GM21786 (cell line): ENCODE results near the gene PCP4.
"Not testable (repeated sequence)": the region's sequence is repeated elsewhere in the genome, so short reads cannot be mapped to it uniquely, and the experiment has no call there.

ENCODE experiments used
- ATAC-seq: cut with Tn5 transposase; IDR thresholded peaks from one replicate; pipeline ENCODE4 v1.9.1; 2021; ENCODE audit not compliant: unreplicated experiment

Gene PCP4

DNA sequence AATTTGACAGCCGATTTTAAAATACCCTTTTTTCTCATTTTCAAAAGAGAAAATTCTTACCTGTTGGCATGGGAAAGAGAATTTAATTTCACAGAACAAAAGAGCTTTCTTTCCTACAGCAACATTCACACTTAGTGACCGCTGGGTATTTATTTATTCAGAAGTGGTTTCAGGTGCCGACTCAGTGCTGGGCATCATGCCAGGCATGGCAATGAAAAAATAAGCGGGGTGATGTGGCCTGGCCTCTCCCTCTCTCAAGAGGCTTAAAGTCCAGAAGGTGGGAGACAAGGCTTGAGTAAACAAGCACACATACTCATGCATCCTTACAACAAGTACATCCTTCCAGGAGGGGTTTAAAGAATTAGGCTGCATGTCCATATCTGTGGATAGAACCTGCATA lies 4.1 kb upstream of the PCP4 start:
- no peak for ATAC-seq

DNA sequence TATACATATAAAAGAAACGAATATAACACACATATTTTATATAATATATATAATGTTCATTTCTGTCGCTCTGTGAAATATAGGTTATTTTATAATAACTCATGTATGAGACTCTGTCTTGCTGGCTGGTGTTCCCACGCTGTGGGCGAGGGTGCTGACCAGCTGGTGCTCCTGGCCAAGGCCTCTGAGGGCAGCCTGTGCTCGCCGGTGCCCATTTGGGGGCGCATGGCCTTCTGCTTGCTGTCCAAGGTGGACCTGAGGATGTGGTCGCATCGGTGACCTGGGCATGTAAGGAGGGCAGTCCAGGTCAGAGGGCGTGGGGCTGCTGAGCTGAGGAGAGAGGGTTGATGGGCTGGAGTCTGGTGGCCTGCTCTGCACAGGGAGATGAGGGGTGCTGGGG lies 1.1 kb upstream of the PCP4 start:
- ATAC-seq = no peak

DNA sequence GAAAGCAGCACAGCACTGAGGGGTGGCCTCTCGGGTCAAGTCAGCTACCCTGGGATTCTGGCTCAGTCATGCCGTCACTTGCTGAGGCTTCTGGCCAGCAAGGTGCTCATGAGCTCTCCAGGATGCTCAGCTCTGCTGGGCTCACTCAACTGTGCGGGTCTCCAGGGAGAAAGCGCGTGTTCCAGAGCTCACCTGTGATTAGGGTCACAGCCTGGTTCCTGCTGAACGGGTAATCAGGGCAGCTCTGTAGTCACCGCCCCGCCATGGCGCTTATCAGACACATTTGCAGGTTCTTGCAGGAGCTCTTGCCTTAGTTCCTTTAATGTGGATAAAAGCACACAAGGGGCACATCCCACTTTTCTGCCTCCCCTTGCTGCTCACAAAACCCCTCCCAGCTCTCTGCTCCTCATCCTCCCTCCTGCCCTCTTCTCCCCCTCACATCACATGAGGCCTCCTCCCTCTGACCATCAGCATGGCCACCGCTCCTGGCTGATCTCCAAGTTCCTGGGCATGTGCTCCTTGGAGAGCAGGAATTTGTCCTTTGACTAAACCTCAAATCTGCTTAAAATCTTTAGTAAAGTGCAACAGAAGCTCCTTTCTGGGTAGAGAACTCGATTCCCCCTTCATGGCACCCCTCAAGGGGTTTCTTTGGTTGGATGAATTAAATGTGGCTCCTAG lies 2.0 kb downstream of the PCP4 start:
- ATAC-seq = no peak

DNA sequence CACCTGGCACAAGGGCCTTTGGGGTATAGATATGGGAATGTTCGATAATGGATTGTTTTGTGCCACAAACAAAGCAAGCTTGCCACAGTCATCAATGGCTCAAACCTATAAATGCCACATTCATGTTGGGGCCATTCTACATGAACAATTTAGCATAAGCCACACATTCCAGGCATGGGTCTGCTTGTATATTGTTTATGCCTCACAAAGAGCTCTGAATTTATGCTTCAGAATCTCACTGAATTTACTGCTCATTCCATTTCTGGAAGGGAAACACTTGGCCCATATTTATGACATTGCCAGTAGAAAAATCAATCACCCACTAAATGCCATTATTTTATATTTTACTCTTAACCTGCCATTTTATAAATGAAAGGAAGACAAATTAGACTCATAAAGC lies 6.4 kb downstream of the PCP4 start:
- ATAC-seq = no peak

DNA sequence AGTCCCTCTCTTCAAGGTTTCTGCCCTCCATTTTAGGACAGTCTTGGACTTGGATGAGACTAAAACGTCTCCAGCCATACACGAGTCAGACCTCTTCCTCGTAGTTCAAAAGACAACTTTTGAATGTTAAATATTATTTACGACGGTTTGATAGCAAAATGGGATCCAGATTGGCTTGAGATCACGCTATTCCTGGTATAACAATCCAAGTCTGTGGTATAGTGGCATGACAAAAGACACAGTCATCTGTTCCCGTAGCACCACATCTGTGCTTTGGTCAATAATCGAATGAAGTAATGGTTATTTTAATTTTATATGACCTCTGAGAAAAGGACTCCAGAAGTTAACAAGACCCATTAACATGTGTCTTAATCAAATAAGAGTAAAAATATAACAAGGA lies 7.0 kb downstream of the PCP4 start:
- ATAC-seq = no peak

DNA sequence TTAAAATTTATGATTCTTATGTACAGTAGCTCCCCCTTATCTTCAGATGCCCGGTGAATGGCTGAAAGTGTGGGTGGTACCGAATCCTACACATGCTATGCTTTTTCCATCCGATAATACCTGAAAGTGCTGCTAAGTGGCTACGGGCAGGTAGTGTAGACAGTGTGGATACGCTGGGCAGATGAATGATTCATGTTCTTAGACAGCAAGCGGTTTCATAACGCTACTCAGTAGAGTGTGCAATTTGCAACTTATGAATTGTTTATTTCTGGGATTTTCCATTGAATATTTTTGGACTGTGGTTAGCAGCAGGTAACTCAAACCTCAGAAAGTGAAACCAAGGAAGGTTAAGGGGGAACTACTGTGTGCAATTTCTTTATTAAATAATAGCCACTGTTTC lies 7.5 kb downstream of the PCP4 start:
- no peak for ATAC-seq

DNA sequence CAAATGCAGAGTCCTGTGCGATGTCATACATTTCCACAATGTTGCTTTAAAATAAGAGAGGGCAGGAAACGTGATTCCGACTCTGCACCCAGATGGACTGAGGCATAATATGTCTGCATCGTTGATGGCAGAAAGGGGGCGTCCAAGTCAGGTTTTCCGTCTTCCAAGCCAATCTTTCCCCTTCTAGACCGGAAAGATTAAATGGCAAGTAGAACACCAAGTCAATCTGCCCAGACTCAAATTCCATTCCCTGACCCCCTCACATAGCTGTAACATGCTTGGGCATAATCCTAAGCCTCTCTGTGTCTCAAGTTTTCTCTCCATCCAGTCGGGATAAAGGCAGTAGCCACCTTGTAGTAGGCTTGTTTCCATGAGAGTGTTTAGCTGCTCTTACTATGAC lies 14.4 kb downstream of the PCP4 start:
- ATAC-seq = no peak

DNA sequence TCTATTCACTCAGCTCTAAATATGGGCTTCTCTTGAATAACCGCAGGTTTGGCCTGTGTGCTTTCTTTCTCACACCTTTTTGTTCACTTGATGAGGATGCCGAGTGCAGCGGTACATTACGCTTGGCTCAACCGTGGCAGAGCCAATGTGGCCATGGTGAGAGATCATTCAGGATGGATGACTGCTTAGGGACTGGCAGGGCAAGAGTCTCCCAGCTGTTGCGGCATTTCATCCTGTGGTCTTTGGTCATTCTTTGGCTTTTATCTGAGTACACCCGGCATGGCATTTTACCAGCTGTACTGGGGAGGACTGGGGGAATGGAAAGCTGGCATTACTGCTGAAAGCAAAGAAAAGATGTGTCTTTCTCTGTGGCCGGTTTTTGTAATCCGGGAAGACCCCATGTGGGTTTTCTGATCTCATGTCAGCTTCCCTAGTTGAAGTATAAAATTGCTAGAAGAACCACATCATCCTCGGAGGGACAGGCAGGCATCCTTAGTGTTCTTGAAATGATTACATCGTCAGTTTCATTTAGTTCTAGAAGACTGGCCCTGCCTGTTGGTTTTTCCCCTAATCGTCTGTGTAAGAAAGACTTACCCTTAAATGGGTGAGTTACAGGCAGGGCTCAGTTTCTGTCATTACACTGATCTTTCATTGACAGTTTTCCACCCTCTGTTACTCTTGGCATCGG lies 15.1 kb downstream of the PCP4 start:
- no peak for ATAC-seq

DNA sequence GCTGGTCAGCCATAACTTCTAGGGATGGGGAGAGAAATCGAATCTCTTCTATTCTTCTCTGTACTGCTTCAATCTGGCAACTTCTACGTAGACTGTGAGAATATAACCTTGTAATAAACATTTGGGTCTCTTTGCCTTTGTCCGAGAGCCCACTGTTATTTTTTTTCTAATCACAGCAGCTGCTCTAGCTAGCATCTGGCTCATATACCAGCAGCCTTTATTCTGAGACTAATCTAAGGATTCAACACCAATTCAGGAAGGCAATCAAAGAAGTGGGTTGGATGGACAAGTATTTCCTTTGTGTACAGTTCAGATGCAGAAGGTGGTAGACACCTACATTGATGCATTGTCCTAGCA lies 15.6 kb downstream of the PCP4 start:
- ATAC-seq = no peak

DNA sequence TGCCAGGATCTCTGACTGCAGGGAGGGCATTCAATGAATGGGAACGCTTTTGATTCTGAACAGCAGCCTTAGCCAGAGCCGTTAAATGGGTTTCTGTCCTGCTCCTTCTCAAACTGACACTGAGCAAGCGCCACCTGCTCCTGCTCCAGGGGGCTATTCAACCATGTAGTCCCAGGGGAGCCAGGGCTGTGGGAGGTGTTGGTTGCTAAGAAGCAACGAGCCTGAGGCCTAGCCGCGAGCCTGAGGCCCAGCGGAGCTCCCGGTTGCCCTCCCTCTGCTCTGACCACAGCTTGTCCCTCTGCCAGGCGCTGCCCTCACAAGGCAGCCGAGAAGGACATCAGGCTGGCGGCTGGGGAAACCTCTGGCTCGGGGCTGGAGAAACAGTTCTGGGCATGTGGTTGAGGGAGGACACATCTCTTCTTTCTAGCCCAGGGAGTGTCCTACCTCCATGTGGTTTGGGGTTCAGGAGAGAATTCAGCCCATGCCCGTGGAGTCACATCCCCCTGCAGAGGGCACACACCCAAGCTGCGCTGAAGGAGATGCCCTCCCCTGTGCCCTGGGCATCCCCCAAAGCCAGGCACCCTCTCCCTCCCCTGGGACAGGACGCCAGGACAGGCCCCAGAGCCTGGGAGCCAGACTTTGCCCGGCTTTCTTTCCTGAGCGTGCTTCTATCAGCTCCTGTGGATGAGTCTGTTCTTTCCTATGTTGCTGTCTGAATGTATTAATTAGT lies 18.0 kb downstream of the PCP4 start:
- no peak for ATAC-seq

DNA sequence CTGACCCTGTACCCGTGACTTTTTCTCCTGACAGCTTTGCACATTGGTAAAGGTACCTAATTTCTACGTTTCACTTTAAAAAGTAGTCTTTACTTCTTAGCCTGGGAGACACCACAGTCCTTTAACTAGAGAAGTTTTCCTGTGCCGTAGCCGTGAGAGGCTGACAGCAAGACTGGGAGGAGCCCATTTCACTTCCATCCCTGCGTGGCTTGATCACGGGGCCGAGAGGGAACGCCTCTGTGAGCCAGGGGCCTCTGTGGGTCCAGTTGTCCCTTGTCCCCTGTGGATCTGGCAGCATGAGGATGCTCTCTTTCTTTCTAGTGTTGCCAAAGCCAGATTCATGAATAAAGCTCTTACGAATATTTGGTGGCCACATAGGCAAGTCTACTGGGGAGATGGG lies 21.6 kb downstream of the PCP4 start:
- no peak for ATAC-seq

DNA sequence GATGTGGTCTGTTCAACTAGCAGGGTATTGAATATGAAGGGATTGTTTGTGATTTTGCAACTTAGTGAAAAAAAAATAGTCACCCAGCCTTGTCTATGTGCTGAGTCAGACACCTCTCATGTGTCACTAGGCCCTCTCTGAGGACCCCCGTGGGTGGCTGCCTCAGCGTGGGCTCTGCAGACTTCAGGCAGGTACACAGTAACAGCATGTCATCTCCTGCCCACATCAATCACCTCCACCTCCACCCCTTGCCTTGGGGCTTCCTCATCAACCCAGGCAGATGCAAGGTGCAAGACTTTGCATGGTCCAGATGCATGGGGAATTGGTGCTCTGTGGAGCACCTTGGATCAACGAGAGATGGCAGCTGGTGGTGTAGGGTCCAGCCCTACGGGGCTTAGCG lies 23.9 kb downstream of the PCP4 start:
- no peak for ATAC-seq

DNA sequence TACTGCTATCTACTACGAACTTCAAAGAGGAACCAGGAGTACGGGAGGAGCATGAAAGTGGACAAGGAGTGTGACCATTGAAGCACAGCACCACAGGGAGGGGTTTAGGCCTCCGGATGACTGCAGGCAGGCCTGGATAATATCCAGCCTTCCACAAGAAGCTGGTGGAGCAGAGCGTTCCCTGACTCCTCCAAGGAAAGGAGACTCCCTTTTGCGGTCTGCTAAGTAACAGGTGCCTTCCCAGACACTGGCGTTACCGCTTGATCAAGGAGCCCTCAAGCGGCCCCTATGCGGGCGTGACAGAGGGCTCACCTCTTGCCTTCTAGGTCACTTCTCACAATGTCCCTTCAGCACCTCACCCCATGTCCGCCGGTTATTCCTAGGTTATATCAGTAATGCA lies 24.6 kb downstream of the PCP4 start:
- not testable (repeated sequence) for ATAC-seq

DNA sequence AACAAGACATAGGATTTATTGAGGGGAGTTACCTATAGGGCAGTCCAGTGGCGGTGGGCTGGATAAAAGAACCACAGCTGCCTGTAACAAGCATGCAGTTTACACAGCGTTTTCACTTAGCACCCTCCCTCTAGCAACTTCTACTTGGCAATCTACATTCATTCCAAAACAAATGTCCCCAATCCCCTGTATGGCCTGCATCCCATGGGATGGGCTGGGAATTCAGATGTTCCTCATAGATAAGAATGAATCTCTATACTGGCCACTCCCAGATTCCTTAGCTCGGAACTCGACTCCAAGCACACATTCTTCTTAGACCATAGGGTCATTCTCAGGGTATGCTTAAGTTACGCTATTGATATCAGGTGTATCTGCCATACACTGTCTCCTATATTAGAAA lies 33.3 kb downstream of the PCP4 start:
- ATAC-seq = no peak

DNA sequence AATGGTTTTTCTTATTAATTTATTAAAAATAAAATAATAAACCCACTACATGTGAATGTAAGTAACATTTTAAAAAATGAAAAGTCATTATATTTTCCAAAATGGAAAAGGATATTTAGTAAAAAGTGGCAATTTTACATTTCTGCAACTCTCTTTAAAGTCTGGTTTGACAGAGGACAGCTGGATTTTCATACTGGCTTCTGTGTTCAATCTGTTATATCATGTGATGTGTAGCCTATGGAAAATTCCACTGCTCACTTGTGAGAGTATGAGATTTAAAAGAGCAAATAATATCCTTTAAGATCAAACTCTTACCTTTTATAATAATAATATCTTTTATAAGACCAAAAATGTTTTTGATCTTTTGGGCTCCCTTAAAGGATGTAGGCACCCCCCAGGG lies 33.7 kb downstream of the PCP4 start:
- no peak for ATAC-seq

DNA sequence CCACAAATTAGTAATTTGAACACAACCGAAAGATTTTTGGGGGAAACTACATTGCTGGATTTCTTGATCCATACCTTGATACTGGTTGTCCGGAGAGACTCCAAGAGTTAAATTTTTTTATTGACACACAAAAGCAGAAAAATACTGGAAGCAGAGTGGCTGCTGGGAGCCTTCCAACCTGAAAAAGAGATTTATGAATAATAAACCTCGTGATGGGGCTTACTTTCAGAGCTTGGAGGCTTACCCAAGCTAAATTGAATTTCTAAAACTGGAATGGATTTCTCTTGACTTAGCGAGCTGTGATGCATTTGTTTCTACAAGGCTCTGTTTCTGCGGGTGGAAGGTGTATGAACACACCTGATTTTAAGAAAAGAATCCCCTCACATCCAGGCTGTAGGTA lies 35.7 kb downstream of the PCP4 start:
- ATAC-seq = no peak

DNA sequence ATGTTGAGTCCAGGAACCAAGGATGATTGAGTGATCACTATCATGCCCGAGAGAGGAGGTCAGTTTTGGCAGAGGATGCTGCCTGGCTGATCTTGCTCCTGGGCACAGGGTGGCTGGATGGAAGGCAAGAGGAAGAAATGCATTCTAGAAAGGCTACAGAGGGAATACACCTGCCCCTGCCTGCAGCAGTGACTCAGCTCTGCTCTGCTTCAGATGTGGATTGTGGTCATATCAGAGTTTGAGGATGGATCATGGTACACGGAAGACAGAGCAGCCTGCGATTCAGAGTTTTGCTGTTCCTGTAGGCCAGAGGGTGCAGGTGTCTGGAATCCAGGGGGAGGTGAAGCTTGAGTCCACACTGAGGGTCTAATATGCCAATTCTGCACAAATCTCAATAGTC lies 37.2 kb downstream of the PCP4 start:
- ATAC-seq = no peak

DNA sequence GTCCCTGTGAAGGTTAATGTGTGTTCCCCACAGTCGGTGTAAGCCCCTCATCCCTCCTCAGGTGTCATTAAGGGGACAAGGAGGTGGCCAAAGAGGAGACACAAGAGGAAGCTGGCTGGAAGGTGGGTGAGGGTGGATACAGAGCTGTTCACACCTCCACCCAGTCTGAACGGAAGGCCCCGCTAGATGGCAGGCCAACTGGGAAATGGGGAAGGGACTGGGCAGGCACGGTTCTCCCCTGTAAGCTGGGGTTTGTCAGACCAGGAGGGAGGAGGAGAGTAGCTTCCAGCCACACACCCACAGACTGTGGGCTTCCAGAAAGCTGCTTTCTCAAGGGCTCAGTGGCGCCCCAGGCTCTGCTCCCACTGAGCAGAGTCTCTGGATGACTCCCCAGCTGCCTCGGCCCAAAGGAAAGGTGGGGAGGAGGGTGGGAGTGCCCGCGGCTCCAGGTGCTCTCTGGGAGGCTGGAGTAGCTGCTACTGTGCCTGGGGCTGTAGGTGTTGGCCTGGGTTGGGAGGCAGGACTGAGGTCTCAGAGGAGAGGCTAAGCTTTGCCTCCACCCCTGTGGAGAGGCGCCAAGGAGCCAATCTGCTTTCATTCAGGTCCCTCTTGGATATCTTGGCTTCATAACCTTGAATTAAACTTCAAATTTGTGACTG lies 41.2 kb downstream of the PCP4 start:
- no peak for ATAC-seq

DNA sequence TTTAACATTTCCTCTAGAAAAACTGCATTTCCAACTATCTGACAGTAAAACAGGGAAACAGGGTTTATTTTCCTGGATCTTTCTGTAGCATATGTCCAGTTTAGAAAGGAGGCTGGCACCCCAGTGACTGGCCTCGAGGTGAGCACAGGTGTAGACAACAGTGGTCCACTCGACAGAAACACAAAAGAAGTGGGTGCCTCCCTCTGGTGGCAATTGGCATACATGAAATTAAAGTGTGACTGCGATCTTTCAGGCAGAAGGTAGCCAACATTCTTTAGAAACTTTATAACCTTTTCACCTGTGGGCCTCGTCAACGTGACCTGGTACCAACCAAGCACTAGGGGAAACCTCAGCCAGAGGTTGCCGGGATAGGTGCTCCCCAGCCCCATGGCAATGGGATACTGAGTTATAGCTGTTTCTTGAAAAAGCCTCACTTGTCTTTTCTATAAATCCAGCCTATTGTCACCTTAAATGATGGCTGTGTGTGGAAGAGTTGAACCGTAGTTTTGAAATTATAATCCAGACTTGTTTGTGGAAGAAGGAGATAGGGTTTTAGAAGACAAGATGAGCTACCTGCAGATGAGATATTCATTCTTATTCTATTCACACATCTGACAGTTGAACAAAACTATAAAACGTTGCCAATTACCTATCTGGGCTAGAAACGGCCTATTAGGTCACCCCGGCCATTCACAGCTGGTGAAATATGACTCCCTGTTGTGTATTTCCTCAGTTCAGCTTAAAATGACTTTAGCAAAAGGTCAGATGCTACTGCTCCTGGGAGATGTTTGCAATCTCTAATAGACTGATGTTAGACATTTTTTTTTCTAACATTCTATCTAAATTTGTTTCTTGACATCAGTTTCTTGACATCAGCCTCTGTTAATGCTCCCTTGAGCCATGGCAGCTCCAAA lies 44.3 kb downstream of the PCP4 start:
- ATAC-seq = no peak

DNA sequence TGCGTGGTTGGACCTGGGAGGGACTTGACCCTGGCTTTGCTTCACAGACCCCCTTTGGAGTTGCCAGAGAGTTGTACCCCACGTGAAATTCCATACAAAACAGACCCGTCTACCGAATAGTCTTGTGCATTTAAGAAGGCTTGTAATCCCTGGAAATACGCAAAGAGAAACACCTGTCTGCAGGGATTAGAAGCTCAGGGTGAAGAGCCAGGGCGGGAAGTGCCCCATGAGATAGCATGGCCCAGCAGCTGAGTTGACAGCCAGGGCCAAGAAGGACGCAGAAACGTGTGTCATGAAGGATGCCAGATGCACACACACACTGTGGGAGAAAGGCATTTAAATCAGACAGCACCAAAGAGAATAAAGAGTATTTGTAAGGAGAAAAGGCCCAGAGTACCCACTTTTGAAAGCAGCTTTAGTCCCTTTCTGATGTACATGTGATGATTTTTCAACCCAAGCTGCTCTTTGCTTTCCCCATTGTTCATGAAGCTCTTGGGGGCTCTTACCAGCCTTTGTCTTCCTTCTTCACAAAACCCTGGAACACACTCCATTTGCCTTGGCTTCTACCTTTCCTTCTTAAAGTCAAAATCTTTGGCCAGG lies 46.6 kb downstream of the PCP4 start:
- no peak for ATAC-seq

DNA sequence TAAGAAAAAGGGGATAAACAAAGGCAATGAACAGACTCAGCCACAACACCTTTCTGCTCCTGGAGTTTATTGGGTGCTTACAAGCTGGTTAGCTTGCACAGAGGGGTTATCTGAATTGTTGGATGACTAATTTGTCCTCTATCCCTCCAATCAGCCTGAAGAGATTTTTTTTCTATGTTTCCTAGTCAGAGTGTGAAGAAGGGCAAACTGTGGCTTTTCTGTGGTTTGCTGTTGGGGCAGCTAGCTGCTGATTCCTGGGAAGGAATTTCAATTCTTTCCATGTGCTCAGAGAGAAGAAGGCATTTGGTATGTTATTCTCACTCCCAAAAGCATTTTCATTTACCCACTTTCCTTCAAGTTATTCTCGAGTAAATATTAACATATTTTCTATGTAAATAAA lies 48.6 kb downstream of the PCP4 start:
- no peak for ATAC-seq
